GM23338 (cell line): ENCODE results near the gene ALKAL2. TPM values are rescaled to one million over a fixed set of nuclear protein-coding genes. Genes with fewer than 3 reads are reported as not detected.

Experiments used
- ATAC-seq: fragments of 200-7000 bp; cut with Tn5 transposase; 3 replicates; pipeline ENCODE4 v1.9.1; 2020
- DNase-seq: peaks from one replicate; pipeline ENCODE4 v3.0.0-alpha.2; 2015; ENCODE audit warnings: low spot score
- H2AFZ ChIP-seq: fragments of 200-600 bp; sonication (generic); 2 replicates; pipeline ENCODE4 v1.8.0; 2016; ENCODE audit warnings: antibody characterized with exemption, mild to moderate bottlenecking, moderate library complexity
- H3F3A ChIP-seq: fragments of 200-600 bp; sonication (generic); replicated peaks from 2 replicates; pipeline ENCODE4 v1.8.0; 2017; ENCODE audit warnings: antibody characterized with exemption, mixed run types, low read depth
- H3K27ac ChIP-seq: fragments of 200-600 bp; sonication (generic); 2 replicates; pipeline ENCODE4 v1.6.1; 2016; ENCODE audit warnings: low read depth
- H3K27me3 ChIP-seq: fragments of 200-600 bp; sonication (generic); 2 replicates; pipeline ENCODE4 v1.8.0; 2016; ENCODE audit warnings: mild to moderate bottlenecking, mixed run types, moderate library complexity; ENCODE audit not compliant: insufficient read depth
- H3K36me3 ChIP-seq: fragments of 200-600 bp; sonication (generic); 2 replicates; pipeline ENCODE4 v1.8.0; 2016; ENCODE audit warnings: mild to moderate bottlenecking; ENCODE audit not compliant: insufficient read depth
- H3K4me1 ChIP-seq: fragments of 200-600 bp; sonication (generic); 2 replicates; pipeline ENCODE4 v1.8.0; 2016; ENCODE audit warnings: mild to moderate bottlenecking, moderate library complexity; ENCODE audit not compliant: insufficient read depth
- H3K4me2 ChIP-seq: fragments of 200-600 bp; sonication (generic); 2 replicates; pipeline ENCODE4 v1.7.1; 2017; ENCODE audit warnings: mixed run types
- H3K4me3 ChIP-seq: fragments of 200-600 bp; sonication (generic); 2 replicates; pipeline ENCODE4 v1.6.1; 2016; ENCODE audit warnings: mixed run types
- H3K79me2 ChIP-seq: fragments of 200-600 bp; sonication (generic); replicated peaks from 2 replicates; pipeline ENCODE4 v1.8.0; 2017; ENCODE audit warnings: mild to moderate bottlenecking; ENCODE audit not compliant: insufficient read depth
- H3K9me2 ChIP-seq: fragments of 200-600 bp; sonication (generic); 2 replicates; pipeline ENCODE4 v1.8.0; 2017; ENCODE audit not compliant: insufficient read depth
- H4K20me1 ChIP-seq: fragments of 200-600 bp; sonication (generic); replicated peaks from 2 replicates; pipeline ENCODE4 v1.8.0; 2017; ENCODE audit warnings: mild to moderate bottlenecking; ENCODE audit not compliant: insufficient read depth
- H3K27ac Mint-ChIP-seq: 2 replicates; pipeline ENCODE4 v1.8.0; 2020; ENCODE audit warnings: inconsistent platforms, mild to moderate bottlenecking, moderate library complexity, mixed read lengths
- H3K27me3 Mint-ChIP-seq: 3 replicates; pipeline ENCODE4 v1.8.0; 2022; ENCODE audit warnings: low read depth, mild to moderate bottlenecking, moderate library complexity, mixed read lengths, inconsistent platforms; ENCODE audit not compliant: insufficient read depth, poor library complexity
- H3K36me3 Mint-ChIP-seq: 3 replicates; pipeline ENCODE4 v1.8.0; 2021; ENCODE audit warnings: low read depth, mild to moderate bottlenecking, inconsistent platforms, moderate library complexity, mixed read lengths
- H3K4me1 Mint-ChIP-seq: 3 replicates; pipeline ENCODE4 v1.8.0; 2020; ENCODE audit warnings: mild to moderate bottlenecking, inconsistent platforms, mixed read lengths
- H3K4me3 Mint-ChIP-seq: 3 replicates; pipeline ENCODE4 v1.8.0; 2021; ENCODE audit warnings: moderate library complexity, mild to moderate bottlenecking, inconsistent platforms, mixed read lengths
- H3K9me3 Mint-ChIP-seq: 3 replicates; pipeline ENCODE4 v1.8.0; 2020; ENCODE audit warnings: moderate library complexity, mild to moderate bottlenecking, inconsistent platforms, mixed read lengths
- CREB1 ChIP-seq: fragments of 250-450 bp; sonication (Bioruptor Pico); IDR thresholded peaks from 2 replicates; pipeline ENCODE4 v1.5.0; 2020; ENCODE audit warnings: low read depth, mild to moderate bottlenecking, moderate library complexity
- EZH2phosphoT487 ChIP-seq: fragments of 200-600 bp; sonication (generic); IDR thresholded peaks from one replicate; pipeline ENCODE4 v1.8.1; 2018; ENCODE audit warnings: antibody characterized with exemption; ENCODE audit not compliant: unreplicated experiment
- JUNB ChIP-seq: IDR thresholded peaks from one replicate; pipeline ENCODE4 v1.6.1; 2016; ENCODE audit warnings: antibody characterized with exemption; ENCODE audit not compliant: unreplicated experiment
- NANOG ChIP-seq: IDR thresholded peaks from 2 replicates; pipeline ENCODE4 v1.6.1; 2016; ENCODE audit warnings: antibody characterized with exemption, borderline replicate concordance
- STAT1 ChIP-seq: IDR thresholded peaks from one replicate; pipeline ENCODE4 v1.6.1; 2016; ENCODE audit warnings: antibody characterized with exemption; ENCODE audit not compliant: unreplicated experiment
- ZNF114 ChIP-seq: fragments of 250-450 bp; sonication (Bioruptor Pico); IDR thresholded peaks from 2 replicates; pipeline ENCODE4 v1.5.0; 2020; ENCODE audit warnings: mild to moderate bottlenecking, moderate library complexity
- ZNF331 ChIP-seq: fragments of 250-450 bp; sonication (Bioruptor Pico); IDR thresholded peaks from 2 replicates; pipeline ENCODE4 v1.5.0; 2020; ENCODE audit warnings: low read depth, mild to moderate bottlenecking, moderate library complexity
- polyA plus RNA-seq: library from polyadenylated mRNA; unstranded; fragments of >200 nt; fragmentation: Nextera tagmentation; extraction: Ambion mirVana; gene quantifications from 2 replicates; pipeline ENCODE4 v1.2.1, GENCODE V29; 2016
- total RNA-seq: library from RNA; depleted of rRNA; stranded (reverse); fragments of >200 nt; shearing (Covaris generic); gene quantifications from 2 replicates; pipeline ENCODE4 v1.2.3, GENCODE V29; 2014
- TF ChIP-seq, protein P1 (sequence below): IDR thresholded peaks from one replicate; pipeline ENCODE4 v1.6.1; 2018; ENCODE audit warnings: antibody characterized with exemption; ENCODE audit not compliant: unreplicated experiment
- TF ChIP-seq, protein P2 (sequence below): fragments of 250-450 bp; sonication (Bioruptor Pico); IDR thresholded peaks from 2 replicates; pipeline ENCODE4 v1.5.0; 2020; ENCODE audit warnings: mild to moderate bottlenecking, moderate library complexity
- TF ChIP-seq, protein P3 (sequence below): IDR thresholded peaks from 2 replicates; pipeline ENCODE4 v1.6.1; 2016; ENCODE audit warnings: antibody characterized with exemption

Gene ALKAL2
- total and polyA plus RNA-seq, 2 experiments from 2014 or later: 6.4 to 12.1 TPM

DNA sequence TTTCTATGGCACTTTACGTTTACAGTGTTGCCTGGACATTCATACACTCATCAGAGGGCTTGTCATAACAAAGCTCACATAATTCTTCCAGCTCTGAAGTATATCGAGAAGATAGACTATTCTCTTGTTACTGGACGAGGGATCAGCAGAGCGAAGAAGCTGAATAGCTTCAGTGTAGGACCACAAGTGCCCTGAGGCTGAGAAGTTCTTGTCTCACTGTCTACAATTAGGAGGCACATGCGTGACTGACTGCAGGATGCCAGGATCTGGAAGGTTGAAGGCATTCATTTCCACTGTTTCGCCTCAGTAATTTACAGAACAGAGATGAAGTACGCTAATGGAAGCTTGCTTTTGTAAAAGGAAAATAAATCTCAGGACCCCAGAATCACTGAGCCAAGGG lies 33.6 kb downstream of the ALKAL2 start (continued):
- TF ChIP-seq, protein P1, sequence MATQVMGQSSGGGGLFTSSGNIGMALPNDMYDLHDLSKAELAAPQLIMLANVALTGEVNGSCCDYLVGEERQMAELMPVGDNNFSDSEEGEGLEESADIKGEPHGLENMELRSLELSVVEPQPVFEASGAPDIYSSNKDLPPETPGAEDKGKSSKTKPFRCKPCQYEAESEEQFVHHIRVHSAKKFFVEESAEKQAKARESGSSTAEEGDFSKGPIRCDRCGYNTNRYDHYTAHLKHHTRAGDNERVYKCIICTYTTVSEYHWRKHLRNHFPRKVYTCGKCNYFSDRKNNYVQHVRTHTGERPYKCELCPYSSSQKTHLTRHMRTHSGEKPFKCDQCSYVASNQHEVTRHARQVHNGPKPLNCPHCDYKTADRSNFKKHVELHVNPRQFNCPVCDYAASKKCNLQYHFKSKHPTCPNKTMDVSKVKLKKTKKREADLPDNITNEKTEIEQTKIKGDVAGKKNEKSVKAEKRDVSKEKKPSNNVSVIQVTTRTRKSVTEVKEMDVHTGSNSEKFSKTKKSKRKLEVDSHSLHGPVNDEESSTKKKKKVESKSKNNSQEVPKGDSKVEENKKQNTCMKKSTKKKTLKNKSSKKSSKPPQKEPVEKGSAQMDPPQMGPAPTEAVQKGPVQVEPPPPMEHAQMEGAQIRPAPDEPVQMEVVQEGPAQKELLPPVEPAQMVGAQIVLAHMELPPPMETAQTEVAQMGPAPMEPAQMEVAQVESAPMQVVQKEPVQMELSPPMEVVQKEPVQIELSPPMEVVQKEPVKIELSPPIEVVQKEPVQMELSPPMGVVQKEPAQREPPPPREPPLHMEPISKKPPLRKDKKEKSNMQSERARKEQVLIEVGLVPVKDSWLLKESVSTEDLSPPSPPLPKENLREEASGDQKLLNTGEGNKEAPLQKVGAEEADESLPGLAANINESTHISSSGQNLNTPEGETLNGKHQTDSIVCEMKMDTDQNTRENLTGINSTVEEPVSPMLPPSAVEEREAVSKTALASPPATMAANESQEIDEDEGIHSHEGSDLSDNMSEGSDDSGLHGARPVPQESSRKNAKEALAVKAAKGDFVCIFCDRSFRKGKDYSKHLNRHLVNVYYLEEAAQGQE: no peak
- TF ChIP-seq EZH2phosphoT487 (no peak), ZNF114 (CRISPR knock-in tag) (no peak), JUNB (no peak), NANOG (no peak)

DNA sequence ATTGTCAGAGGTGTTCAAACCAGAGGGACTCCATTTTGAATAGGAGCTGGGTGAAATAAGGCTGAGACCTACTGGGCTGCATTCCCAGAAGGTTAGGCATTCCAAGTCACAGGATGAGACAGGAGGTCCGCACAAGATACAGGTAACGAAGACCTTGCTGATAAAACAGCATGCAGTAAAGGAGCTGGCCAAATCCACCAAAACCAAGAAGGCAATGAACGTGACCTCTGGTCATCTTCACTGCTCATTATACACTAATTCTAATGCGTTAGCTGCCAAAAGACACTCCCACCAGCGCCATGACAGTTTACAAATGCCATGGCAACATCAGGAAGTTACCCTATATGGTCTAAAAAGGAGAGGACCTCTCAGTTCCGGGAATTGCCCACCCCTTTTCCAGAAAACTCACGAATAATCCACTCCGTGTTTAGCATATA lies 34.7 kb downstream of the ALKAL2 start:
- peaks cover 23% of the 10 kb centered on the region for H3K36me3 Mint-ChIP-seq
- peaks cover 14% of the 10 kb centered on the region for H3K4me1 Mint-ChIP-seq
- peaks cover 4% of the 10 kb centered on the region for H3K27me3 Mint-ChIP-seq
- H3K4me3 Mint-ChIP-seq: no peak overlapping the region
- Histone ChIP-seq H3K27me3 (no peaks in the 10 kb centered on the region), H3K27ac (no peak overlapping the region), H3K9me2 (no peaks in the 10 kb centered on the region), H3K4me1 (peaks cover 4% of the 10 kb centered on the region; the same call in 1 of the 2 replicates), H2AFZ (no peak overlapping the region), H3F3A (no peaks in the 10 kb centered on the region), H3K4me2 (no peak overlapping the region), H3K4me3 (no peak overlapping the region), H3K79me2 (0 out of 2 replicates have a peak, but pooled peaks cover 6% of the 10 kb centered on the region), H3K36me3 (peaks cover 8% of the 10 kb centered on the region), H4K20me1 (no peaks in the 10 kb centered on the region)
- H3K9me3 Mint-ChIP-seq: peaks cover 15% of the 10 kb centered on the region
- peak overlapping the region; percentile 70; the same call in 1 of the 2 replicates for H3K27ac Mint-ChIP-seq
- ATAC-seq (no peak), DNase-seq (no peak)
- TF ChIP-seq EZH2phosphoT487 (no peak), STAT1 (no peak), NANOG (no peak), CREB1 (CRISPR knock-in tag) (no peak), ZNF331 (CRISPR knock-in tag) (no peak), ZNF114 (CRISPR knock-in tag) (no peak)
- TF ChIP-seq, protein P2, sequence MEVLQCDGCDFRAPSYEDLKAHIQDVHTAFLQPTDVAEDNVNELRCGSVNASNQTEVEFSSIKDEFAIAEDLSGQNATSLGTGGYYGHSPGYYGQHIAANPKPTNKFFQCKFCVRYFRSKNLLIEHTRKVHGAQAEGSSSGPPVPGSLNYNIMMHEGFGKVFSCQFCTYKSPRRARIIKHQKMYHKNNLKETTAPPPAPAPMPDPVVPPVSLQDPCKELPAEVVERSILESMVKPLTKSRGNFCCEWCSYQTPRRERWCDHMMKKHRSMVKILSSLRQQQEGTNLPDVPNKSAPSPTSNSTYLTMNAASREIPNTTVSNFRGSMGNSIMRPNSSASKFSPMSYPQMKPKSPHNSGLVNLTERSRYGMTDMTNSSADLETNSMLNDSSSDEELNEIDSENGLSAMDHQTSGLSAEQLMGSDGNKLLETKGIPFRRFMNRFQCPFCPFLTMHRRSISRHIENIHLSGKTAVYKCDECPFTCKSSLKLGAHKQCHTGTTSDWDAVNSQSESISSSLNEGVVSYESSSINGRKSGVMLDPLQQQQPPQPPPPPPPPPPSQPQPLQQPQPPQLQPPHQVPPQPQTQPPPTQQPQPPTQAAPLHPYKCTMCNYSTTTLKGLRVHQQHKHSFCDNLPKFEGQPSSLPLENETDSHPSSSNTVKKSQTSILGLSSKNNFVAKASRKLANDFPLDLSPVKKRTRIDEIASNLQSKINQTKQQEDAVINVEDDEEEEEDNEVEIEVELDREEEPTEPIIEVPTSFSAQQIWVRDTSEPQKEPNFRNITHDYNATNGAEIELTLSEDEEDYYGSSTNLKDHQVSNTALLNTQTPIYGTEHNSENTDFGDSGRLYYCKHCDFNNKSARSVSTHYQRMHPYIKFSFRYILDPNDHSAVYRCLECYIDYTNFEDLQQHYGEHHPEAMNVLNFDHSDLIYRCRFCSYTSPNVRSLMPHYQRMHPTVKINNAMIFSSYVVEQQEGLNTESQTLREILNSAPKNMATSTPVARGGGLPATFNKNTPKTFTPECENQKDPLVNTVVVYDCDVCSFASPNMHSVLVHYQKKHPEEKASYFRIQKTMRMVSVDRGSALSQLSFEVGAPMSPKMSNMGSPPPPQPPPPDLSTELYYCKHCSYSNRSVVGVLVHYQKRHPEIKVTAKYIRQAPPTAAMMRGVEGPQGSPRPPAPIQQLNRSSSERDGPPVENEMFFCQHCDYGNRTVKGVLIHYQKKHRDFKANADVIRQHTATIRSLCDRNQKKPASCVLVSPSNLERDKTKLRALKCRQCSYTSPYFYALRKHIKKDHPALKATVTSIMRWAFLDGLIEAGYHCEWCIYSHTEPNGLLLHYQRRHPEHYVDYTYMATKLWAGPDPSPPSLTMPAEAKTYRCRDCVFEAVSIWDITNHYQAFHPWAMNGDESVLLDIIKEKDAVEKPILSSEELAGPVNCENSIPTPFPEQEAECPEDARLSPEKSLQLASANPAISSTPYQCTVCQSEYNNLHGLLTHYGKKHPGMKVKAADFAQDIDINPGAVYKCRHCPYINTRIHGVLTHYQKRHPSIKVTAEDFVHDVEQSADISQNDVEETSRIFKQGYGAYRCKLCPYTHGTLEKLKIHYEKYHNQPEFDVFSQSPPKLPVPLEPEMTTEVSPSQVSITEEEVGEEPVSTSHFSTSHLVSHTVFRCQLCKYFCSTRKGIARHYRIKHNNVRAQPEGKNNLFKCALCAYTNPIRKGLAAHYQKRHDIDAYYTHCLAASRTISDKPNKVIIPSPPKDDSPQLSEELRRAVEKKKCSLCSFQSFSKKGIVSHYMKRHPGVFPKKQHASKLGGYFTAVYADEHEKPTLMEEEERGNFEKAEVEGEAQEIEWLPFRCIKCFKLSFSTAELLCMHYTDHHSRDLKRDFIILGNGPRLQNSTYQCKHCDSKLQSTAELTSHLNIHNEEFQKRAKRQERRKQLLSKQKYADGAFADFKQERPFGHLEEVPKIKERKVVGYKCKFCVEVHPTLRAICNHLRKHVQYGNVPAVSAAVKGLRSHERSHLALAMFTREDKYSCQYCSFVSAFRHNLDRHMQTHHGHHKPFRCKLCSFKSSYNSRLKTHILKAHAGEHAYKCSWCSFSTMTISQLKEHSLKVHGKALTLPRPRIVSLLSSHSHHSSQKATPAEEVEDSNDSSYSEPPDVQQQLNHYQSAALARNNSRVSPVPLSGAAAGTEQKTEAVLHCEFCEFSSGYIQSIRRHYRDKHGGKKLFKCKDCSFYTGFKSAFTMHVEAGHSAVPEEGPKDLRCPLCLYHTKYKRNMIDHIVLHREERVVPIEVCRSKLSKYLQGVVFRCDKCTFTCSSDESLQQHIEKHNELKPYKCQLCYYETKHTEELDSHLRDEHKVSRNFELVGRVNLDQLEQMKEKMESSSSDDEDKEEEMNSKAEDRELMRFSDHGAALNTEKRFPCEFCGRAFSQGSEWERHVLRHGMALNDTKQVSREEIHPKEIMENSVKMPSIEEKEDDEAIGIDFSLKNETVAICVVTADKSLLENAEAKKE (CRISPR knock-in tag): no peak
- TF ChIP-seq, protein P1: no peak
- TF ChIP-seq, protein P3, sequence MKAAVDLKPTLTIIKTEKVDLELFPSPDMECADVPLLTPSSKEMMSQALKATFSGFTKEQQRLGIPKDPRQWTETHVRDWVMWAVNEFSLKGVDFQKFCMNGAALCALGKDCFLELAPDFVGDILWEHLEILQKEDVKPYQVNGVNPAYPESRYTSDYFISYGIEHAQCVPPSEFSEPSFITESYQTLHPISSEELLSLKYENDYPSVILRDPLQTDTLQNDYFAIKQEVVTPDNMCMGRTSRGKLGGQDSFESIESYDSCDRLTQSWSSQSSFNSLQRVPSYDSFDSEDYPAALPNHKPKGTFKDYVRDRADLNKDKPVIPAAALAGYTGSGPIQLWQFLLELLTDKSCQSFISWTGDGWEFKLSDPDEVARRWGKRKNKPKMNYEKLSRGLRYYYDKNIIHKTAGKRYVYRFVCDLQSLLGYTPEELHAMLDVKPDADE: no peak
